GM15510 (cell line): ENCODE results near the gene CTBP1.
A peak's percentile ranks its signal among the peaks of the same experiment; 100 is the strongest.

Experiments
- POLR2A ChIP-seq: IDR thresholded peaks from 3 replicates; pipeline ENCODE4 v1.6.1; 2011; ENCODE audit warnings: borderline replicate concordance; ENCODE audit not compliant: insufficient read length; ENCODE audit errors: extremely low read depth

CTBP1 gene

GRCh38 chr4:1289207-1290164, 40.6 kb upstream of the CTBP1 start, which contains the start of gene MAEA:
MAEA (plus strand) TSS chr4:1289891; CDS start chr4:1289914, 23 bp downstream.
- peak; percentile 98 for TF ChIP-seq POLR2A

GRCh38 chr4:1288786-1289185, 39.9 kb upstream of the CTBP1 start:
- no peak for TF ChIP-seq POLR2A

- no peak for TF ChIP-seq POLR2A
Measured at GRCh38 chr4:1285790-1286553, 37.0 kb upstream of the CTBP1 start.

- TF ChIP-seq POLR2A, result no peak
Measured at GRCh38 chr4:1285151-1285789, 36.3 kb upstream of the CTBP1 start.

- no peak for TF ChIP-seq POLR2A
Measured at GRCh38 chr4:1283711-1284110, 34.8 kb upstream of the CTBP1 start.

- TF ChIP-seq POLR2A, result no peak
Measured at GRCh38 chr4:1279253-1279652, 30.3 kb upstream of the CTBP1 start.

- TF ChIP-seq POLR2A, result no peak
Measured at GRCh38 chr4:1277667-1278665, 29.0 kb upstream of the CTBP1 start.

- TF ChIP-seq POLR2A, result no peak
Measured at GRCh38 chr4:1276984-1277383, 28.1 kb upstream of the CTBP1 start.

- no peak for TF ChIP-seq POLR2A
Measured at GRCh38 chr4:1274871-1275270, 25.9 kb upstream of the CTBP1 start.

GRCh38 chr4:1271686-1272085, 22.8 kb upstream of the CTBP1 start:
- TF ChIP-seq POLR2A, result no peak

GRCh38 chr4:1269209-1269608, 20.3 kb upstream of the CTBP1 start:
- TF ChIP-seq POLR2A, result no peak

- TF ChIP-seq POLR2A, result no peak
Measured at GRCh38 chr4:1266881-1267763, 18.2 kb upstream of the CTBP1 start.

GRCh38 chr4:1265351-1265750, 16.4 kb upstream of the CTBP1 start:
- no peak for TF ChIP-seq POLR2A
